ENCODE data around the gene ABCB8.

DNA sequence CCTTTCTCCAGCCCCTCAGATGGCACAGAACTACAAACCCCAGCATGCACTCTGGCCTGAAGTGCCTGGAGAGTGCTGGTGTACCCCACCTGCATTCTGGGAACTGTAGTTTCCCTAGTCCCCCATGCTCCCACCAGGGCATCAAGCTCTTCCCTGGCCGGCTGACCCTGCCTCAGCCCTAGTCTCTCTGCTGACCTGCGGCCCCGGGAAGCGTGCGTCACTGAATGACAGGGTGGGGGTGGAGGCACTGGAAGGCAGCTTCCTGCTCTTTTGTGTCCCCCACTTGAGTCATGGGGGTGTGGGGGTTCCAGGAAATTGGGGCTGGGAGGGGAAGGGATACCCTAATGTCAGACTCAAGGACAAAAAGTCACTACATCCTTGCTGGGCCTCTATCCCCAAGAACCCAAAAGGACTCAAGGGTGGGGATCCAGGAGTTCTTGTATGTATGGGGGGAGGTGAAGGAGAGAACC lies 35.4 kb upstream of the ABCB8 start:
- TF ChIP-seq, protein P1, sequence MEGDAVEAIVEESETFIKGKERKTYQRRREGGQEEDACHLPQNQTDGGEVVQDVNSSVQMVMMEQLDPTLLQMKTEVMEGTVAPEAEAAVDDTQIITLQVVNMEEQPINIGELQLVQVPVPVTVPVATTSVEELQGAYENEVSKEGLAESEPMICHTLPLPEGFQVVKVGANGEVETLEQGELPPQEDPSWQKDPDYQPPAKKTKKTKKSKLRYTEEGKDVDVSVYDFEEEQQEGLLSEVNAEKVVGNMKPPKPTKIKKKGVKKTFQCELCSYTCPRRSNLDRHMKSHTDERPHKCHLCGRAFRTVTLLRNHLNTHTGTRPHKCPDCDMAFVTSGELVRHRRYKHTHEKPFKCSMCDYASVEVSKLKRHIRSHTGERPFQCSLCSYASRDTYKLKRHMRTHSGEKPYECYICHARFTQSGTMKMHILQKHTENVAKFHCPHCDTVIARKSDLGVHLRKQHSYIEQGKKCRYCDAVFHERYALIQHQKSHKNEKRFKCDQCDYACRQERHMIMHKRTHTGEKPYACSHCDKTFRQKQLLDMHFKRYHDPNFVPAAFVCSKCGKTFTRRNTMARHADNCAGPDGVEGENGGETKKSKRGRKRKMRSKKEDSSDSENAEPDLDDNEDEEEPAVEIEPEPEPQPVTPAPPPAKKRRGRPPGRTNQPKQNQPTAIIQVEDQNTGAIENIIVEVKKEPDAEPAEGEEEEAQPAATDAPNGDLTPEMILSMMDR (IDR thresholded peaks at IDR 0.05): no peak
- no peak for TF ChIP-seq EZH2 (IDR thresholded peaks at IDR 0.05; ENCODE audit: borderline replicate concordance, insufficient read depth, low read depth, low read length, poor library complexity, severe bottlenecking)
